Right forelimb (tissue), 1 donor: ENCODE results near the gene OR5B21.

ENCODE experiments used
- DNase-seq: peaks from one replicate; pipeline ENCODE4 v3.0.0-alpha.2; 2018

The OR5B21 gene

DNA sequence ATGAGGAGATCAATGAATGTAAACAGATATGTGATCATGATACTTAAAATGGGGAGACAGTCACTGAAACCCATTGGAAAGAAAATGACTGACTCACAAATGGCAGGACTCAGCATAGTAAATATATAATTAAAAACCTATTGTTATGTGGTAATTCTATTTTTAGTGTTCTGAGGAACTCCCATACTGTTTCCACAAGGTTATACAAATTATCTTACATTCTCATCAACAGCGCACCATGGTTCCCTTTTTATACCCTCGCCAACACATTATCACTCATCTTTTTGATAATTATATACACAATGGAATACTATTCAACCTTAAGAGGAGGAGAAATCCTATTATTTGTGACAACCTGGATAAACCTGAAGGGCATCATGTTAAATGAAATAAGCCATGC lies 17.1 kb downstream of the OR5B21 start:
- no peak for DNase-seq

DNA sequence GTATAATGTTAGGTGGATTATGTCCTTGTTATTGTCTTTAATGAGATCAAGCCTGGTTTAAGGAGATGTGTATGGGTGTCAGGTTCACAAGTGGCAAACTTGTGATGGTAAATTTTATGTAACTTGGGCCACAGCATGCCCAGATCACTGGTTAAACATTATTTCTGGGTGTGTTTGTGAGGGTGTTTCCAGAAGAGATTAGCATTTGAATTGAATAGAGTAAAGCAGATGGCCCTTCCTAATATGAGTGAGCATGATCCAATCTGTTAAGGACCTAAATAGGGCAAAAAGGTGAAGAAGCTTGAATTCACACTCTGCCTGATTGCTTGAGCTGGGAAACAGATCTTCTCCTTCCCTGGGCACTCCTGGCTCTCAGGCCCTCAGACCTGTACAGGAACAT lies 20.7 kb downstream of the OR5B21 start:
- DNase-seq, result no peak

DNA sequence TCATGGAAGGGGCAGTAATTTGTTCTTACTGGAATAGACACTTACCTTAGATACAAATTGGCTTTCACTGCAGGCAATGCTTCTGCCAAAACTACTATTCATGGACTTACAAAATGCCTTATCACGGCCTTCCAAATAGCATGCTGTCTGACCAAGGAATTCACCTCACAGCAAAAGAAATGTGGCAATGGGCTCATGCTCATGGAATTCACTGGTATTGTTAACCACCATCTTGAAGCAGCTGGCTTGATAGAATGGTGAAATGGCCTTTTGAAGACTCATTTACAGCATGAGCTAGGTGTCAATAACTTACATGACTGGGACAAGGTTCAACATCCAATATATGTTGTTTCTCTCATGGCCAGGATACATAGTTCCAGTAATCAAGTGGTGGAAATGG lies 21.9 kb downstream of the OR5B21 start:
- no peak for DNase-seq

DNA sequence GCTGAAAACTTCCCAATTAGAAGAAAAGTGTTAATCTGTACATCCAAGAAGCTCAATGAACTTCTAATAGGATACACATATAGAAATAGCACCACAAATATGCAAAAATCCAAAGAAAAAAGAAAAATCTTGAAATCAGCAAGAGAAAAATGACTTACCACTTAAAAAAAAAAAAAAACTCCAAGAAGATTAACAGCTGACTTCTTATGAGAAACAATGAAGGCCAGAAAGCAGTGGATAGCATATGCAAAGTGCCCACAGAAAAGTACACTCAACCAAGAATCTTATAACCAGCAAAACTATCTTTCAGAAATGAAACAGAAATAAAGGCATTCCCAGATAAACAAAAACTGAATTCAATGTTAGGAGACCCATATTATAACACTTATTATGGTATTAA lies 36.0 kb downstream of the OR5B21 start:
- no peak for DNase-seq

DNA sequence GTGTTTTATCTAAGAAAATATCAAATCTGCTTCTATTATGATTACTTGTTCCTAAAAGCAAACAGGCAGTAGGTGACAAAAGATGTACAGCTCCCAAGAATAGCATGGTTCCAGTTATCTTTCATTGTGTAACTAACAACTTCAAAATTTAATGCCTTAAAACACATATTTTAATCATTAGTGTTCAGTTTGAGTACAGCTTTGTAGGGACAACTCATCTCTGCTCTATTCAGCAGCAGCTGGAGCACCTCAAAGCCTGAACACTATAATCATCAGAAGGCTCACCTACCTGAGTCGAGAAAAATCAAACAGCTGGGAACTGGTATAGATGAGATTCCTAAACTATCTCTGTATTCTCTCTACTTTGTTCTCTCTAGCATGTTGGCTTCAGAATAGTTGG lies 41.6 kb downstream of the OR5B21 start:
- no peak for DNase-seq

GRCh38 chr11:58465690-58466089 lies 42.2 kb downstream of the OR5B21 start:
- no peak for DNase-seq
